ENCODE results near the gene SETMAR. TPM values are rescaled to one million over a fixed set of nuclear protein-coding genes. Genes with fewer than 3 reads are reported as not detected.

The SETMAR gene
- total RNA-seq, 1 experiment from 2014 or later = 9.4 TPM

DNA sequence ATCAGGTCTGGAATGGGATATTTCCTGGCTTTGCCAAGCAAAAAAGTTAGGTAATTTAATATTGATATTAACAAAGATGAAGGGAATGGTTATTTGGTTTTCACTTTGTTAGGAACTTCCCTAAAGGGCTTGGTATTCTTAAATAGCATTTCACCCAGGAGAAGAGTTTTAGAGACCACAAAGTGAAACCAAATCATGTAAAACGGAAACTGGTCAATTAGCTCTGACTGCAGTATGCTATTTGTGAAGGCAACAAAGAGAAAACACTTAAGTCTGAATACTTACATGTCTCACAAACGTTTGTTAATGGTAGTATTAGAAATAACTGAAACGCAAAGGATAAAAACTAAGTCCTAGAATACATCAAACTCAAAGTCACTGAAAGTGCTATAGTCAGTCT, 32.4 kb upstream of the SETMAR start:
- no peak for DNase-seq (ENCODE audit: low read depth, low spot score)
- Histone ChIP-seq H4K20me1 (ENCODE audit: insufficient read depth) (no peaks in the 10 kb centered on the region), H2AFZ (ENCODE audit: low read depth, low read length, poor library complexity, severe bottlenecking) (no peak overlapping the region), H3K4me2 (ENCODE audit: low read length) (no peak overlapping the region), H3K27ac (ENCODE audit: low read depth, low read length) (no peak overlapping the region), H3K4me3 (replicated peaks in 1 of 2; ENCODE audit: low read depth in 1 of 2, low read length in 2 of 2) (no peak overlapping the region), H3K9ac (ENCODE audit: low read length) (no peak overlapping the region), H3K27me3 (ENCODE audit: insufficient read depth, low read length) (peaks cover 14% of the 10 kb centered on the region), H3K9me2 (ENCODE audit: insufficient read depth) (no peaks in the 10 kb centered on the region), H3K79me2 (ENCODE audit: insufficient read depth, low read length) (no peaks in the 10 kb centered on the region), H3K9me3 (ENCODE audit: control insufficient read depth in 1 of 2, insufficient read depth in 1 of 2, low read depth in 1 of 2, low read length in 2 of 2) (no peaks in the 10 kb centered on the region), H3K36me3 (ENCODE audit: control insufficient read depth in 1 of 2, insufficient read depth in 2 of 2, low read length in 2 of 2) (no peaks in the 10 kb centered on the region), H3K4me1 (ENCODE audit: control insufficient read depth in 1 of 2, insufficient read depth in 2 of 2, low read length in 2 of 2) (no peaks in the 10 kb centered on the region)
- ChIA-PET RAD21 (ENCODE audit: low non-redundant PET in 1 of 2, low total read pairs in 2 of 2, uncharacterized antibody in 2 of 2, unreplicated experiment in 2 of 2) (no interaction called here), CTCF (interaction anchor here (1.6 kb wide), 1 partner anchor 1070 kb away, joined by 5 read pairs; no protein-coding TSS in a partner anchor), POLR2A (no interaction called here)
- TF ChIP-seq SRF (IDR thresholded peaks at IDR 0.05; ENCODE audit: low read depth) (no peak), POLR2A (IDR thresholded peaks at IDR 0.05; ENCODE audit: borderline replicate concordance, extremely low read depth, insufficient read depth, insufficient read length) (no peak), RAD21 (IDR thresholded peaks at IDR 0.05; ENCODE audit: low read depth) (no peak)
- ATAC-seq = no peak
- BruUV-seq (replicated peaks) = no TSS peak
- intact Hi-C loops (cut with micrococcal nuclease) = loop anchor here (1.0 kb wide), 1 partner anchor 1068 kb away; no protein-coding TSS in a partner anchor

DNA sequence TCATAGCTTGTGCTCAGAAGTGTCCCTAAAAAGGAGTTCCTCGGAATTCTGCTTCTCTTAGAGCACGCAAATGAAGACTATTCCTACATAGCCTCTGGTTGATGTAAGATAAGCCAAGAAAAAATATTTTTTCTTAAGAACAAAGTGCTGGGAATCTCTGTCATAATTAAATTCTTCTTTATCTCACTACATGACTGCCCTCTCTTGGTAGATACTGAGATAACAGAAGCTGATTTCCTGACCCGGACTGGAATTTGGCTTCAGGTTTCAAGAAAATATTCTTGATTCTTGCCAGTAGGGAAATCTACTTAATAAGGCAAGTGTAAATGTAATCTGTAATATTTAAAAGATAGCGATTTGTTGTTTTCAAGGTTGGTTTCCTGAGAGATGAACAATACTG, 31.3 kb upstream of the SETMAR start:
- RAD21 ChIA-PET (ENCODE audit: low non-redundant PET in 1 of 2, low total read pairs in 2 of 2, uncharacterized antibody in 2 of 2, unreplicated experiment in 2 of 2) = no interaction called here
- TF ChIP-seq JUND (IDR thresholded peaks at IDR 0.05) = no peak
- no peak for TF ChIP-seq YY1 (IDR thresholded peaks at IDR 0.05; ENCODE audit: extremely low read depth, insufficient replicate concordance, low read depth, low read length)
- TF ChIP-seq, protein P1, sequence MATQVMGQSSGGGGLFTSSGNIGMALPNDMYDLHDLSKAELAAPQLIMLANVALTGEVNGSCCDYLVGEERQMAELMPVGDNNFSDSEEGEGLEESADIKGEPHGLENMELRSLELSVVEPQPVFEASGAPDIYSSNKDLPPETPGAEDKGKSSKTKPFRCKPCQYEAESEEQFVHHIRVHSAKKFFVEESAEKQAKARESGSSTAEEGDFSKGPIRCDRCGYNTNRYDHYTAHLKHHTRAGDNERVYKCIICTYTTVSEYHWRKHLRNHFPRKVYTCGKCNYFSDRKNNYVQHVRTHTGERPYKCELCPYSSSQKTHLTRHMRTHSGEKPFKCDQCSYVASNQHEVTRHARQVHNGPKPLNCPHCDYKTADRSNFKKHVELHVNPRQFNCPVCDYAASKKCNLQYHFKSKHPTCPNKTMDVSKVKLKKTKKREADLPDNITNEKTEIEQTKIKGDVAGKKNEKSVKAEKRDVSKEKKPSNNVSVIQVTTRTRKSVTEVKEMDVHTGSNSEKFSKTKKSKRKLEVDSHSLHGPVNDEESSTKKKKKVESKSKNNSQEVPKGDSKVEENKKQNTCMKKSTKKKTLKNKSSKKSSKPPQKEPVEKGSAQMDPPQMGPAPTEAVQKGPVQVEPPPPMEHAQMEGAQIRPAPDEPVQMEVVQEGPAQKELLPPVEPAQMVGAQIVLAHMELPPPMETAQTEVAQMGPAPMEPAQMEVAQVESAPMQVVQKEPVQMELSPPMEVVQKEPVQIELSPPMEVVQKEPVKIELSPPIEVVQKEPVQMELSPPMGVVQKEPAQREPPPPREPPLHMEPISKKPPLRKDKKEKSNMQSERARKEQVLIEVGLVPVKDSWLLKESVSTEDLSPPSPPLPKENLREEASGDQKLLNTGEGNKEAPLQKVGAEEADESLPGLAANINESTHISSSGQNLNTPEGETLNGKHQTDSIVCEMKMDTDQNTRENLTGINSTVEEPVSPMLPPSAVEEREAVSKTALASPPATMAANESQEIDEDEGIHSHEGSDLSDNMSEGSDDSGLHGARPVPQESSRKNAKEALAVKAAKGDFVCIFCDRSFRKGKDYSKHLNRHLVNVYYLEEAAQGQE (IDR thresholded peaks at IDR 0.05; ENCODE audit: low read depth) = no peak
- TF ChIP-seq, protein P2, sequence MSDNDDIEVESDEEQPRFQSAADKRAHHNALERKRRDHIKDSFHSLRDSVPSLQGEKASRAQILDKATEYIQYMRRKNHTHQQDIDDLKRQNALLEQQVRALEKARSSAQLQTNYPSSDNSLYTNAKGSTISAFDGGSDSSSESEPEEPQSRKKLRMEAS (IDR thresholded peaks at IDR 0.05) = no peak
- TF ChIP-seq, protein P3, sequence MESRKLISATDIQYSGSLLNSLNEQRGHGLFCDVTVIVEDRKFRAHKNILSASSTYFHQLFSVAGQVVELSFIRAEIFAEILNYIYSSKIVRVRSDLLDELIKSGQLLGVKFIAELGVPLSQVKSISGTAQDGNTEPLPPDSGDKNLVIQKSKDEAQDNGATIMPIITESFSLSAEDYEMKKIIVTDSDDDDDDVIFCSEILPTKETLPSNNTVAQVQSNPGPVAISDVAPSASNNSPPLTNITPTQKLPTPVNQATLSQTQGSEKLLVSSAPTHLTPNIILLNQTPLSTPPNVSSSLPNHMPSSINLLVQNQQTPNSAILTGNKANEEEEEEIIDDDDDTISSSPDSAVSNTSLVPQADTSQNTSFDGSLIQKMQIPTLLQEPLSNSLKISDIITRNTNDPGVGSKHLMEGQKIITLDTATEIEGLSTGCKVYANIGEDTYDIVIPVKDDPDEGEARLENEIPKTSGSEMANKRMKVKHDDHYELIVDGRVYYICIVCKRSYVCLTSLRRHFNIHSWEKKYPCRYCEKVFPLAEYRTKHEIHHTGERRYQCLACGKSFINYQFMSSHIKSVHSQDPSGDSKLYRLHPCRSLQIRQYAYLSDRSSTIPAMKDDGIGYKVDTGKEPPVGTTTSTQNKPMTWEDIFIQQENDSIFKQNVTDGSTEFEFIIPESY (IDR thresholded peaks at IDR 0.05; ENCODE audit: extremely low read depth, insufficient replicate concordance, low read length) = no peak
- TF ChIP-seq RAD21 (IDR thresholded peaks at IDR 0.05; ENCODE audit: low read depth) = peak; percentile 58
- TF ChIP-seq EZH2phosphoT487 (IDR thresholded peaks at IDR 0.05; ENCODE audit: borderline replicate concordance) = no peak
- TF ChIP-seq, protein P4, sequence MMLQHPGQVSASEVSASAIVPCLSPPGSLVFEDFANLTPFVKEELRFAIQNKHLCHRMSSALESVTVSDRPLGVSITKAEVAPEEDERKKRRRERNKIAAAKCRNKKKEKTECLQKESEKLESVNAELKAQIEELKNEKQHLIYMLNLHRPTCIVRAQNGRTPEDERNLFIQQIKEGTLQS (IDR thresholded peaks at IDR 0.05) = no peak
- no peak for TF ChIP-seq EZH2 (IDR thresholded peaks at IDR 0.05)
- no peak for TF ChIP-seq EGR1 (IDR thresholded peaks at IDR 0.05; ENCODE audit: low read depth)
- no peak for TF ChIP-seq POLR2A (IDR thresholded peaks at IDR 0.05; ENCODE audit: borderline replicate concordance, extremely low read depth, insufficient read depth, insufficient read length)
- TF ChIP-seq FOSL1 (IDR thresholded peaks at IDR 0.05; ENCODE audit: low read depth) = no peak

More for the DNA sequence above, 31.3 kb upstream of the SETMAR start:
- no peak overlapping the region for H3K27ac ChIP-seq (ENCODE audit: low read depth, low read length)
- no peaks in the 10 kb centered on the region for H3K9me3 ChIP-seq (ENCODE audit: control insufficient read depth in 1 of 2, insufficient read depth in 1 of 2, low read depth in 1 of 2, low read length in 2 of 2)
- no peaks in the 10 kb centered on the region for H3K9me2 ChIP-seq (ENCODE audit: insufficient read depth)
- H3K27me3 ChIP-seq (ENCODE audit: insufficient read depth, low read length) = peaks cover 14% of the 10 kb centered on the region
- H3K9ac ChIP-seq (ENCODE audit: low read length) = no peak overlapping the region
- ChIA-PET CTCF (interaction anchor here (0.8 to 2.4 kb wide), 4 partner anchors 16 to 1075 kb away, joined by 3 to 21 read pairs (median 4); no protein-coding TSS in a partner anchor), POLR2A (no interaction called here)
- H3K36me3 ChIP-seq (ENCODE audit: control insufficient read depth in 1 of 2, insufficient read depth in 2 of 2, low read length in 2 of 2) = no peaks in the 10 kb centered on the region
- intact Hi-C loops (cut with micrococcal nuclease) = loop anchor here (1.0 kb wide), 1 partner anchor 1070 kb away; no protein-coding TSS in a partner anchor
- no peaks in the 10 kb centered on the region for H3K4me1 ChIP-seq (ENCODE audit: control insufficient read depth in 1 of 2, insufficient read depth in 2 of 2, low read length in 2 of 2)
- no TSS peak for BruUV-seq (replicated peaks)
- no peak overlapping the region for H2AFZ ChIP-seq (ENCODE audit: low read depth, low read length, poor library complexity, severe bottlenecking)
- DNase-seq (ENCODE audit: low read depth, low spot score) (peak; percentile 19), ATAC-seq (peak; percentile 57)
- no peak overlapping the region for H3K4me2 ChIP-seq (ENCODE audit: low read length)
- no peak overlapping the region for H3K4me3 ChIP-seq (replicated peaks in 1 of 2; ENCODE audit: low read depth in 1 of 2, low read length in 2 of 2)
- no peaks in the 10 kb centered on the region for H3K79me2 ChIP-seq (ENCODE audit: insufficient read depth, low read length)
- H4K20me1 ChIP-seq (ENCODE audit: insufficient read depth) = no peaks in the 10 kb centered on the region
